HG02588 (cell line): ENCODE results near the gene PEDS1.
"Not testable (repeated sequence)": the region's sequence is repeated elsewhere in the genome, so short reads cannot be mapped to it uniquely, and the experiment has no call there.

Experiments used
- ATAC-seq: cut with Tn5 transposase; IDR thresholded peaks from one replicate; pipeline ENCODE4 v1.9.1; 2021; ENCODE audit warnings: mild to moderate bottlenecking, moderate library complexity; ENCODE audit not compliant: unreplicated experiment

Gene PEDS1

GRCh38 chr20:50163570-50164317 is 10.2 kb upstream of the PEDS1 start:
- no peak for ATAC-seq

- not testable (repeated sequence) for ATAC-seq
Observed at GRCh38 chr20:50161494-50161893, 8.0 kb upstream of the PEDS1 start.

GRCh38 chr20:50153153-50153499 is 397 bp downstream of the PEDS1 start:
- no peak for ATAC-seq

DNA sequence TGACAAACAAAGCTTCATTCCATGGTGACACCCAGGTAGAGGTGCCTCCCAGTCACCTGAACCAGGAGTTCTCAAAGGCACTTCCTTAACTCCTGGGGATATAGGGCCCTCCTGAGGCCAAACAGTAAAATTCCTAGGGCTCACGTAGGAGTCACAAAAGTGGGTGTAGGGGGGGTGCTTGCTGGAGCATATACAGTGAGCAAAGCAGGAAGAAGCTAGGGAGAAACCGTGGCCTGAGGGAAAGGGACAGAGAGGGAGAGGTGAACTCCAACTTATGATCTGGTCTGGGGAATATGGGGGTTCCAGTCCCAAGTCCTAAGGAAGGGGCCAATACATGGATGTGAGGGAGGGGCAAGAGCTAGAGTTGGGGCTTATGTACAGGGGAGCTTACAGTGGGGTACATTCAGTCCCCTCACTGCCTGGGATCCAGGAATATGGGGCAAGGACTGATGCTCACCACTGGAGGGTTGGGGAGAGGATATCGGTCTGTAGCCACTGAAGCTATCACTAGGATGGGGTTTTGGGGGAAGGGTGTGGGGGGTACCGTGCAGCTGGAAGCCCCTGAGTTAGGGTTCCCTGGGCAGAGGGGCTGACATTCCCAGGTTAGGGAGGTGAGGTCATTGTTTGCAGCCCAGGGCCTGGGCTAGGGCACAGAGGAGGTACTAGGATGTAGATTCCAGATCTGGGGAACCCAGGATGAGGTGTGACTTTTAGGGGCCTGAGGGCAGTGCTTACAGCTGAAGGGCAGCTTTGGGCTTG is 950 bp downstream of the PEDS1 start:
- ATAC-seq: no peak

- ATAC-seq: no peak
Observed at GRCh38 chr20:50151034-50151743, 2.3 kb downstream of the PEDS1 start.

DNA sequence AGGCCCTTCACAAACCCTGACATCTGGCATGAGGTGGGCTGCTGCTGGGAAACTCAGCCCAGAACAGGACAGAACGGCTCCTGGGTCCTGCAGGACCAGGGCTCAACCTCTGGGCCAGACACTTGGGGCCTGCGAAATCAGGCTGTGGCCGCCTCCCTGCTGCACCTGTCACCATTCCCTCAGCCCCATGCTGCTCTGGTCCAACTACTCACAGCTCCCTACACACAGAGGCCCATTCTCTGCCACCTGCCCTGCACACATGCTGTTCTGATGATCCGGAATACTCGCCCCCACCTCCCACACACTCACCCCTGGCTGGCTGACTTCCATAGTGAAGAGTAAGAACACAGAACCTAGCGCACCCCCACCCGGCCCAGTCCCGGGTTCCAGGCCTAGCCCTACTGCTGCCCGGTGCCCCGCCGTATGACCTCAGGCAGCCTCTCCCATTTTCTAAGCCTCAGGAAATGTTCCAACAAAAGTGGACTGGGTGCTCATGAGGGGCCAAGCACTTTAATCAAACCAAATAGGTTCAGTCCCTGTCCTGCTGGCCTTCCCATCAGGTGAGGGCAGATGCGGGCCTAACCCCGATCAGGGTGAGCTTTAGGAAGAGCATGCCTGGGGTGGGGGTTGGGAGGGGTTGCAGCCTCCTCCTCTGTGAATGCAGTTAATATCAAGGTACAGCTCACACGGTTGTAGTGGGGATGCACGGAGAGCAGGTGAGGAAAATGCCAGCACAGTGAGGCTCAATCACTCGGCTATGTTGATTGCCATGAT is 3.9 kb downstream of the PEDS1 start:
- ATAC-seq: no peak

DNA sequence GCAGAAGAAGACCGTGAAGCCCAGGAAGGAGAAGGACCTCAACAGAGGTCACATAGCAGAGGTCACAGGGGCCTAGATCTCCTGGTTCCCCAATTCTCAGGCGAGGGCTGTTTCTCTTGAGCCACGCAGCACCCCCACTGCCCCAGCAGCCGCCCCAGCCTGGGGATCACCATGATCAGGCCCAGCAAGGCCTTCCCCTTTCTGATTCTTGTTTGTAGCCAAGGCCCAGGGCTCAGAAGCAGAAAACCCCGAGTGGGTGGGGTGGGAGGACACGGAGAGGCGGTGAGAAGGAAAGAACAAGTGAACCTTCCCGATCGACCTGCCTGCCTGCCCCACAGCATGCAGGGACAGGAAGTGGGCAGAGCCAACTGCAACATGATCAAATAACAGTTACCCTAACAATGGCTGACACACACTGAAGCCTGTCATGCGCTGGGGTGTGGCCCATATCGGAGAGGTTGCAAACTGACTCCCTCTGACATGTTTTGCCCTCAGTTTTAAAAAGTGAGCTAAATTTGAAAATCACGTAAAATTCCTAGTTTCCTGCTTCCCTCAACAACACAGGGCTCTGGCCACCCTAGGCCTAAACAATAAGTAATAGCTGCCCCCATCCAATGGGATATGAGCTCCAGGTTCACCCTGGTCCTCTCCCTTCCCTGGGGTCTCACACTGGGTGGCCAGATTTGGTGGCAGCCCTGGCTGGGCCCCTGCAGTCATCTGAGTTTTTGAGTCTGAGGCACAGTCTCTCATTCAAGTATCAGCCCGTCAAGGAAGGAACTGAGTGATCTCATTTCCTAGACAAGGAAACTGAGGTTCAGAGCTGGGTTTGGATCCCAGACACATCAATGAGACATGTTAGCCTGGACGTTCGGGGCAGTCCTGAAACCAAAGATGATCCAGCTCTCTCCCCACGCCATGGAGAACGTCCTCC is 6.5 kb downstream of the PEDS1 start:
- ATAC-seq: no peak

DNA sequence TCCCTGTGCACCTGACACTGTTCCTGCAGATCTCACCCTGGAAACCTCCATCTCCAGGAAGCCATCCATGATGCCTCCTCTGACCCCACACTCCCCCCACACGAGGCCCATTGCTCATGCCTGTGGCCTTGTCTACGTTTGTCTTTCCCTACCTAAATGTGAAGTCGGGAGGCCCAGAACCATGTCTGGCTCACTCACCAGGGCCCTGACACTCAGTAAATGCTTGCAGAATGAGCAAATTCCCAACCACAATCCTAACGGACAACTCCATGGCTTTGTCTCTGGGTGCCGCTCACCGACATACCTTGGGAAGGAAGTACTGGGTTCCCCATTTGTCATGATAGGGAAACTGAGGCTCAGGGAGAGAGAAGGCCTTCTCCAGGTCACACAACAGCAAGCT is 7.3 kb downstream of the PEDS1 start:
- no peak for ATAC-seq

- ATAC-seq: no peak
Observed at GRCh38 chr20:50145566-50145965, 8.0 kb downstream of the PEDS1 start.

GRCh38 chr20:50144362-50144761 is 9.2 kb downstream of the PEDS1 start:
- ATAC-seq: no peak

DNA sequence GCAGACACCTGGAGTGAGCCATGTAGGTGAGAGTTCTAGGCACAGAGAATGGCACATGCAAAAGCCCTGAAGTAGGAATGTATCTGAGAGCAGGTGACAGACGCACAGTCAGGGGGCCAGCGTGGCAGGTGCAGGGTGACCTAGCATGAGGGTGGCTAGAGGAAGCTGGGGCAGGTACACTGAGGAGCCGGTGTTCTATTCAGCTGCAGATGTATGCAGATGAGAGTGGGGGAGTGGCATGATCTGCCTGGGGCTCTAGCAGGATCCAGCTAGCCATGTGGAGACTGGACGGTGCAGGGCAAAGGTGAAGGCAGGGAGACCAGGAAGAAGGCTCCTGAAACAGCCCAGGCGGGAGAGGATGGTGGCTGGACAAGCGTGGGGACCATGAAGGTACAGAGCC is 10.7 kb downstream of the PEDS1 start:
- ATAC-seq: no peak

DNA sequence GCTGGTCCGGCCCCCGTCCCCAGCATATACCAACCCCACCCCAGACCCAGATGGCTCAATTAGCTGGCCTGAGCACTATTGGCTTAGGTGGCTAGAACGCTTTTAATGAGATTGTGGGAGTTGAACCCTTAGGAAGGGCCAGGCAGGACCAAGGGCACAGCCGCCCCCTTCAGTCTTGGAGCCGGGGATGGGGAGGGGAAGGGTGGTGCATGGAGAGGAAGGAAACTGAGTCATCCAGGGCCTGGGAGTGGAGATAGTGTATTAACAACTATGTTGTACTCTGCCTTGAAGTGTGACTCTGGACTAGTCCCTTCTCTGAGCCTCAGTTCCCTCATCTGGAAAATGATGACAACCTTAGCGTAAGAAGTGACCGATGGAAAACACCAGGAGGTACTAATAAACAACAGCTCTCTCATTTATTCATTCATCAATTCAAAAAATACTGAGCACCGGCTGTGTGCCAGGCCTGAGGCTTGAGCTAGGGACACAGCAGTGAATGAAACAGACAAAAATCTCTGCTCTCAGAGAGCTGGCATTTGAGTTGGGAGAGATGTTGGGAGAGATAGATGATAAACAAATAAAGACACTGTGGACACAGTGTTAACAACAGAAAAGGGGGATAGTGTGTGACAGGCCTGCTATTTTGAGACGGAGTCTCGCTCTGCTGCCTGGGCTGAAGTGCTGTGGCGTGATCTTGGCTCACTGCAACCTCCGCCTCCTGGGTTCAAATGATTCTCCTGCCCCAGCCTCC is 11.5 kb downstream of the PEDS1 start:
- ATAC-seq: no peak

GRCh38 chr20:50141018-50141675 is 12.4 kb downstream of the PEDS1 start:
- ATAC-seq: no peak

DNA sequence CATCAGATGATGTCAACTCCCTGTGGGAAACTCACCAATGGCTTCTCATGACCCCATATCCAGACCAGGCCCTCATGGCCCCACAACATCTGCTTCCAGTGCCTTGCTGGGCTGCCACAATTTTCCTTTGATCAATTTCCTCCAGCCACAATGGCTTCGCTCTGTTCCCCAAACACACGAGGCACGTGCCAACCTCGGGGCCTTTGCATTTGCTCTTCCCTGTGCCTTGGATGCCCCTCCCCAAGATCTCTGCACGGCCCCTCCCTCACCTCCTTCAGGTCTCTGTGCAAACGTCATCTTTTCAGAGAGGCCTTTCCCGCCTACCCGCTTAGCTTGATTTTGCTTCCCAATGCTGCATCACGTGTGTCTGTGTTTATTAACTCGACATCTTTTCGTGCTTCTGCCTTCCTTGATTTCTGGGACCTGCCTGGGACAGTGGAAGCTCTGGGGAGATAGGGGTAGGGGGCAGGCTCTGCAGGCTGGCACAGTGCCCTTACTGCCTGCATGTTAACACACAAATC is 13.1 kb downstream of the PEDS1 start:
- no peak for ATAC-seq

DNA sequence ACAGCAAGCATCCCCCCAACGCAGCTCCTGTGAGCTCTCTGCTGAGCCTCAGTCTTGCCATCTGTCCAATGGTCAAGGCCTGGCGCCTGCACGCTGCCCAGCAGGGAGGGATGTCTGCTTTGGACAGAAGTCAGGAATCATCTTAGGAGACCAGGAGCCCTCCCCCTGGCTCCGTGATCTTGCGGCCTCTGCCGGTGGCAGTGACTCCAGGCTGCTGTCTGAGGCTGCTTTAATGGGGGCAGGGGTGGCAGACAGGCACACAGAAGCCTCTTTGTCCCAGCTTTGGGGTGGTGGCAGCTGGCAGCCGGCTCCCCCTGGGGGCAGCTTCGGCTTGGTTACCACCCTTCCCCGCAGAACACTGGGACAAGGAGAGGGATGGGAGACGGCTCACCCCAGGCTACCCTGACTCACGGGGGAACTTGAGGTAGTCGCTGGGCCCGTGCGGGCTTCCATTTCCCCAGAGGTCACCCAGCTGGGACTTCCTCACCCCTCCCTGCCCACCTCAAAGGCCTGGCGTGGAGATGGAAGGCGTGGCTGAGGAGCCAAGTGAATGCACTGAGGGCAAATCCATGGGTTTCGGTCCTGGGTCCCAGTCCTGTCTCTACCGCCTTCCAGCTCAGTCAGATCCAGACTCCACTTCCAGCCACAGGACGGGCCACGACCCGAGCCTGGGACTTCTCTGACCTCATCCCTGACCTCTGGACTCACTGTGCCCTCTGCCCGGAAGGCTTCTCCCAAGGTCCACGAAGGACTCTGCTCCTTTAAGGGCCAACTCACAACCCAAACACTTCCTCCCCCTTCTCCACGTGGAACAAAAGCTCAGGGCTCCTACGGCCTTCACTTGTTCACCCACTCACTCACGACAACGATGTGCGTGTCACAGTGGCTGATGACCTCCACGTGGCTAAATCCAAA is 14.8 kb downstream of the PEDS1 start:
- no peak for ATAC-seq

GRCh38 chr20:50138120-50138478 is 15.4 kb downstream of the PEDS1 start:
- ATAC-seq: no peak

DNA sequence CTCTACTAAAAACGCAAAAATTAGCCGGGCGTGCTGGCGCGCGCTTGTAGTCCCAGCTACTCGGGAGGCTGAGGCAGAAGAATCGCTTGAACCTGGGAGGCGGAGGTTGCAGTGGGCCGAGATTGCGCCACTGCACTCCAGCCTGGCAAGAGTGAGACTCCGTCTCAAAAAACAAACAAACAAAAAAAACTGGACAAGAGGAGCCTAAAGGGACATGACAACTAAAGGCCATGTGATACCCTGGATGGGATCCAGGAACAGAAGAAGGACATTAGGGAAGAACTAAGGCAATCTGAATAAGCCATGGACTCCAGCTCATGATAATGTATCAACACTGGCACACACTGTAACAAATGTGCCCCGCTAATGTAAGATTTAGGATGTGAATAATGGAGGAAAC is 15.8 kb downstream of the PEDS1 start:
- ATAC-seq: not testable (repeated sequence)
